NCI-H2196 (cell line): ENCODE data around the gene AUTS2.
A peak's percentile ranks its signal among the peaks of the same experiment; 100 is the strongest.

Experiments
- DNase-seq: peaks from one replicate; lab custom pipeline; 2025; ENCODE audit not compliant: unreplicated experiment; lab: John Stamatoyannopoulos, UW

The AUTS2 gene

GRCh38 chr7:69684369-69685292 lies 86.4 kb downstream of the AUTS2 start:
- no peak for DNase-seq

GRCh38 chr7:69685293-69685631 lies 87.0 kb downstream of the AUTS2 start:
- DNase-seq: no peak

GRCh38 chr7:69686366-69686765 lies 88.1 kb downstream of the AUTS2 start:
- no peak for DNase-seq

- DNase-seq: no peak
Observed at GRCh38 chr7:69687739-69688433, 89.6 kb downstream of the AUTS2 start.

GRCh38 chr7:69690329-69690728 lies 92.1 kb downstream of the AUTS2 start:
- no peak for DNase-seq

GRCh38 chr7:69691327-69691726 lies 93.1 kb downstream of the AUTS2 start:
- no peak for DNase-seq

GRCh38 chr7:69691734-69692133 lies 93.5 kb downstream of the AUTS2 start:
- DNase-seq: no peak

- no peak for DNase-seq
Observed at GRCh38 chr7:69692611-69693010, 94.3 kb downstream of the AUTS2 start.

- DNase-seq: no peak
Observed at GRCh38 chr7:69693042-69693441, 94.8 kb downstream of the AUTS2 start.

- DNase-seq: no peak
Observed at GRCh38 chr7:69696054-69696591, 97.8 kb downstream of the AUTS2 start.

- no peak for DNase-seq
Observed at GRCh38 chr7:69696686-69697685, 98.7 kb downstream of the AUTS2 start.

GRCh38 chr7:69698109-69698825 lies 100.0 kb downstream of the AUTS2 start:
- DNase-seq: no peak

GRCh38 chr7:69699931-69700330 lies 101.7 kb downstream of the AUTS2 start:
- no peak for DNase-seq

- no peak for DNase-seq
Observed at GRCh38 chr7:69700331-69700730, 102.1 kb downstream of the AUTS2 start.

- DNase-seq: no peak
Observed at GRCh38 chr7:69701288-69701687, 103.0 kb downstream of the AUTS2 start.

- DNase-seq: no peak
Observed at GRCh38 chr7:69702357-69702756, 104.1 kb downstream of the AUTS2 start.

- DNase-seq: peak; percentile 43
Observed at GRCh38 chr7:69703099-69703498, 104.8 kb downstream of the AUTS2 start.

GRCh38 chr7:69706070-69706469 lies 107.8 kb downstream of the AUTS2 start:
- DNase-seq: no peak

GRCh38 chr7:69708857-69709256 lies 110.6 kb downstream of the AUTS2 start:
- DNase-seq: peak; percentile 39

GRCh38 chr7:69710768-69711438 lies 112.6 kb downstream of the AUTS2 start:
- no peak for DNase-seq
